ENCODE results near the gene CDR2L. TPM values are rescaled to one million over a fixed set of nuclear protein-coding genes. Genes with fewer than 3 reads are reported as not detected.

CDR2L gene
- polyA plus RNA-seq, 1 experiment, result 19.6 TPM

- no peak for TF ChIP-seq CTCF (IDR thresholded peaks at IDR 0.05; ENCODE audit: insufficient read depth, low read depth, low read length)
- POLR2A ChIA-PET, result no interaction called here
- CTCF ChIA-PET, result interaction anchor here (0.6 to 1.5 kb wide), 3 partner anchors 19 to 172 kb away, joined by 3 to 4 read pairs (median 3); no protein-coding TSS in a partner anchor
- Histone ChIP-seq H3K36me3 (ENCODE audit: control insufficient read depth, insufficient read depth, low read length) (no peaks in the 10 kb centered on the region), H3K4me3 (ENCODE audit: low read depth, low read length) (no peak overlapping the region), H3K27me3 (ENCODE audit: control insufficient read depth, insufficient read depth, low read length) (peaks cover 12% of the 10 kb centered on the region)
- no peak for DNase-seq (ENCODE audit: low read depth)
These were observed 33.3 kb upstream of the CDR2L start for GRCh38 chr17:74954115-74954514.

- no peaks in the 10 kb centered on the region for H3K36me3 ChIP-seq (ENCODE audit: control insufficient read depth, insufficient read depth, low read length)
- TF ChIP-seq CTCF (IDR thresholded peaks at IDR 0.05; ENCODE audit: insufficient read depth, low read depth, low read length), result no peak
- DNase-seq (ENCODE audit: low read depth), result no peak
- ChIA-PET POLR2A (no interaction called here), CTCF (interaction anchor here (0.6 to 3.5 kb wide), 7 partner anchors 11 to 173 kb away, joined by 3 to 48 read pairs (median 3); partner anchors contain the start of genes MRPL58, OTOP2 and USH1G)
- H3K27me3 ChIP-seq (ENCODE audit: control insufficient read depth, insufficient read depth, low read length), result peaks cover 12% of the 10 kb centered on the region
- no peak overlapping the region for H3K4me3 ChIP-seq (ENCODE audit: low read depth, low read length)
These were observed 32.6 kb upstream of the CDR2L start for GRCh38 chr17:74954665-74955421.

- H3K36me3 ChIP-seq (ENCODE audit: control insufficient read depth, insufficient read depth, low read length), result no peaks in the 10 kb centered on the region
- no peak overlapping the region for H3K4me3 ChIP-seq (ENCODE audit: low read depth, low read length)
- POLR2A ChIA-PET, result no interaction called here
- H3K27me3 ChIP-seq (ENCODE audit: control insufficient read depth, insufficient read depth, low read length), result peaks cover 9% of the 10 kb centered on the region
- DNase-seq (ENCODE audit: low read depth), result no peak
- TF ChIP-seq CTCF (IDR thresholded peaks at IDR 0.05; ENCODE audit: insufficient read depth, low read depth, low read length), result no peak
- CTCF ChIA-PET, result interaction anchor here (0.6 to 3.9 kb wide), 8 partner anchors 8 to 164 kb away, joined by 3 to 48 read pairs (median 7); partner anchors contain the start of genes MRPL58, OTOP2, OTOP3 and USH1G
These were observed 31.3 kb upstream of the CDR2L start for GRCh38 chr17:74956093-74956492.

GRCh38 chr17:74957935-74958740 lies 29.3 kb upstream of the CDR2L start:
- no peak for DNase-seq (ENCODE audit: low read depth)
- TF ChIP-seq CTCF (IDR thresholded peaks at IDR 0.05; ENCODE audit: insufficient read depth, low read depth, low read length), result peak; percentile 93
- peaks cover 7% of the 10 kb centered on the region for H3K27me3 ChIP-seq (ENCODE audit: control insufficient read depth, insufficient read depth, low read length)
- H3K36me3 ChIP-seq (ENCODE audit: control insufficient read depth, insufficient read depth, low read length), result no peaks in the 10 kb centered on the region
- no peak overlapping the region for H3K4me3 ChIP-seq (ENCODE audit: low read depth, low read length)
- CTCF ChIA-PET, result interaction anchor here (0.5 to 3.9 kb wide), 48 partner anchors 10 to 1683 kb away, joined by 3 to 48 read pairs (median 4); partner anchors contain the start of genes ATP5PD, CDR2L, HID1 and KCTD2
- POLR2A ChIA-PET, result no interaction called here

Data from BJ (cell line).